ENCODE data around the gene SMYD4. TPM values are rescaled to one million over a fixed set of nuclear protein-coding genes. Genes with fewer than 3 reads are reported as not detected.

SMYD4 gene
- total and polyA plus RNA-seq, 9 of the 15 experiments (the other 6 are each of a cell fraction or from before 2014, with no cell fraction given): 1.3 to 10.2 (median 6.7) TPM

DNA sequence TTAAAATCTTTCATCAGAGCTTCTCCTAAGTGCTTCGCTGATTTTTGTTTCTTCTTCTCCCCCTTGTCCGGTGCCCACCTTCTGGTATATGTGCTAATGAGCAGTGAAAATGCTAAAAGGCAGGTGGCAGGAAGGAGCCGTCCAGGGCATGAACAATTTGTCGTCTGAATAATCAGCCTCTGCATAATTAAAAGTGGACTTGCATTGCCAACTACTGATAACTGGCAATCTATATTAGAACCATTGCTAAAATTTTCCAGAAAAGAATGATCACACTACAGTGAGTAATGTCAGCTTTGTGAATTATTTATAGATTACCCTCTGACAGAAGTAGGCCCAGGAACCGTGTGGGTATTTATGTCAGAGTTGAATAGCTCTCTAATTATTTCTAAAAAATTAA is 39.8 kb downstream of the SMYD4 start:
- intact Hi-C loops (cut with micrococcal nuclease): no loop called here
- Histone ChIP-seq H3K9me3 (replicated peaks; ENCODE audit: control insufficient read depth, insufficient read depth, low read depth, low read length) (no peaks in the 10 kb centered on the region), H4K20me1 (replicated peaks; ENCODE audit: control insufficient read depth, insufficient read depth, low read length) (no peaks in the 10 kb centered on the region), H3K36me3 (ENCODE audit: control insufficient read depth, insufficient read depth, low read length) (peaks cover 23% of the 10 kb centered on the region; the same call in 2 of the 3 replicates), H3K4me3 (no peak overlapping the region), H2AFZ (ENCODE audit: low read depth, low read length) (no peak overlapping the region), H3K9me1 (ENCODE audit: control insufficient read depth, insufficient read depth, low read length) (no peaks in the 10 kb centered on the region), H3K4me2 (ENCODE audit: insufficient read depth, low read length) (no peak overlapping the region), H3K9ac (ENCODE audit: insufficient read depth in 1 of 2, low read depth in 2 of 2, low read length in 2 of 2) (no peak overlapping the region), H3K27ac (ENCODE audit: extremely low read depth, low read depth, low read length) (no peak overlapping the region), H3K27me3 (ENCODE audit: control insufficient read depth in 2 of 2, insufficient read depth in 2 of 2, low read length in 2 of 2) (no peaks in the 10 kb centered on the region), H3K4me1 (replicated peaks in 1 of 2; ENCODE audit: control insufficient read depth in 2 of 2, insufficient read depth in 2 of 2, low read length in 2 of 2) (peaks cover 16 to 23% of the 10 kb centered on the region in 2 experiments; a peak in 4 of 5 replicates), H3K79me2 (ENCODE audit: control insufficient read depth, insufficient read depth, low read length) (no peaks in the 10 kb centered on the region; the same call in 2 of the 3 replicates)
- POLR2A ChIA-PET: interaction anchor here (0.6 kb wide), 1 partner anchor 80 kb away, joined by 3 read pairs; no protein-coding TSS in a partner anchor
- ATAC-seq (no peak), FAIRE-seq (no peak), DNase-seq (ENCODE audit: extremely low read depth in 1 of 4, low spot score in 3 of 4) (no peak)
- no TSS peak for BruUV-seq (replicated peaks)
- 53% methylated on average over 4 of the region's 5 CpGs for WGBS (ENCODE audit: insufficient coverage, low coverage, missing lambda C conversion rate)
- CTCF ChIA-PET (ENCODE audit: low intra/inter-chr PET ratio): no interaction called here
- in situ Hi-C loops (cut with MboI): no loop called here
- no peak for TF ChIP-seq JUNB (CRISPR knock-in tag; conservative IDR thresholded peaks at IDR 0.05)
- TF ChIP-seq ZNF212 (CRISPR knock-in tag; IDR thresholded peaks at IDR 0.05): no peak
- no peak for TF ChIP-seq TEAD1 (CRISPR knock-in tag; IDR thresholded peaks at IDR 0.05)
- no peak for TF ChIP-seq TRIM24 (IDR thresholded peaks at IDR 0.05)
- no peak for TF ChIP-seq MECOM (CRISPR knock-in tag; IDR thresholded peaks at IDR 0.05)
- TF ChIP-seq, protein P1, sequence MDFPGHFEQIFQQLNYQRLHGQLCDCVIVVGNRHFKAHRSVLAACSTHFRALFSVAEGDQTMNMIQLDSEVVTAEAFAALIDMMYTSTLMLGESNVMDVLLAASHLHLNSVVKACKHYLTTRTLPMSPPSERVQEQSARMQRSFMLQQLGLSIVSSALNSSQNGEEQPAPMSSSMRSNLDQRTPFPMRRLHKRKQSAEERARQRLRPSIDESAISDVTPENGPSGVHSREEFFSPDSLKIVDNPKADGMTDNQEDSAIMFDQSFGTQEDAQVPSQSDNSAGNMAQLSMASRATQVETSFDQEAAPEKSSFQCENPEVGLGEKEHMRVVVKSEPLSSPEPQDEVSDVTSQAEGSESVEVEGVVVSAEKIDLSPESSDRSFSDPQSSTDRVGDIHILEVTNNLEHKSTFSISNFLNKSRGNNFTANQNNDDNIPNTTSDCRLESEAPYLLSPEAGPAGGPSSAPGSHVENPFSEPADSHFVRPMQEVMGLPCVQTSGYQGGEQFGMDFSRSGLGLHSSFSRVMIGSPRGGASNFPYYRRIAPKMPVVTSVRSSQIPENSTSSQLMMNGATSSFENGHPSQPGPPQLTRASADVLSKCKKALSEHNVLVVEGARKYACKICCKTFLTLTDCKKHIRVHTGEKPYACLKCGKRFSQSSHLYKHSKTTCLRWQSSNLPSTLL (IDR thresholded peaks at IDR 0.05): no peak
- no peak for TF ChIP-seq GTF2A2 (tag; IDR thresholded peaks at IDR 0.05)
- no peak for TF ChIP-seq ZNF311 (CRISPR knock-in tag; IDR thresholded peaks at IDR 0.05)
- TF ChIP-seq MYC (IDR thresholded peaks at IDR 0.05; ENCODE audit: low read depth, low read length): no peak
- TF ChIP-seq MYC (CRISPR knock-in tag; IDR thresholded peaks at IDR 0.05; ENCODE audit: borderline replicate concordance, low read depth): no peak
- TF ChIP-seq, protein P2, sequence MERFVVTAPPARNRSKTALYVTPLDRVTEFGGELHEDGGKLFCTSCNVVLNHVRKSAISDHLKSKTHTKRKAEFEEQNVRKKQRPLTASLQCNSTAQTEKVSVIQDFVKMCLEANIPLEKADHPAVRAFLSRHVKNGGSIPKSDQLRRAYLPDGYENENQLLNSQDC (CRISPR knock-in tag; IDR thresholded peaks at IDR 0.05): no peak
- TF ChIP-seq, protein P3, sequence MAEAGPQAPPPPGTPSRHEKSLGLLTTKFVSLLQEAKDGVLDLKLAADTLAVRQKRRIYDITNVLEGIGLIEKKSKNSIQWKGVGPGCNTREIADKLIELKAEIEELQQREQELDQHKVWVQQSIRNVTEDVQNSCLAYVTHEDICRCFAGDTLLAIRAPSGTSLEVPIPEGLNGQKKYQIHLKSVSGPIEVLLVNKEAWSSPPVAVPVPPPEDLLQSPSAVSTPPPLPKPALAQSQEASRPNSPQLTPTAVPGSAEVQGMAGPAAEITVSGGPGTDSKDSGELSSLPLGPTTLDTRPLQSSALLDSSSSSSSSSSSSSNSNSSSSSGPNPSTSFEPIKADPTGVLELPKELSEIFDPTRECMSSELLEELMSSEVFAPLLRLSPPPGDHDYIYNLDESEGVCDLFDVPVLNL (CRISPR knock-in tag; IDR thresholded peaks at IDR 0.05; ENCODE audit: low read depth): no peak
- no peak for TF ChIP-seq ILK (tag; IDR thresholded peaks at IDR 0.05; ENCODE audit: borderline replicate concordance, low read depth)
- TF ChIP-seq CHD4 (IDR thresholded peaks at IDR 0.05; ENCODE audit: insufficient read depth, insufficient replicate concordance, low read depth, low read length, poor library complexity, severe bottlenecking): no peak
- TF ChIP-seq KDM1A (IDR thresholded peaks at IDR 0.05): no peak
- TF ChIP-seq, protein P4, sequence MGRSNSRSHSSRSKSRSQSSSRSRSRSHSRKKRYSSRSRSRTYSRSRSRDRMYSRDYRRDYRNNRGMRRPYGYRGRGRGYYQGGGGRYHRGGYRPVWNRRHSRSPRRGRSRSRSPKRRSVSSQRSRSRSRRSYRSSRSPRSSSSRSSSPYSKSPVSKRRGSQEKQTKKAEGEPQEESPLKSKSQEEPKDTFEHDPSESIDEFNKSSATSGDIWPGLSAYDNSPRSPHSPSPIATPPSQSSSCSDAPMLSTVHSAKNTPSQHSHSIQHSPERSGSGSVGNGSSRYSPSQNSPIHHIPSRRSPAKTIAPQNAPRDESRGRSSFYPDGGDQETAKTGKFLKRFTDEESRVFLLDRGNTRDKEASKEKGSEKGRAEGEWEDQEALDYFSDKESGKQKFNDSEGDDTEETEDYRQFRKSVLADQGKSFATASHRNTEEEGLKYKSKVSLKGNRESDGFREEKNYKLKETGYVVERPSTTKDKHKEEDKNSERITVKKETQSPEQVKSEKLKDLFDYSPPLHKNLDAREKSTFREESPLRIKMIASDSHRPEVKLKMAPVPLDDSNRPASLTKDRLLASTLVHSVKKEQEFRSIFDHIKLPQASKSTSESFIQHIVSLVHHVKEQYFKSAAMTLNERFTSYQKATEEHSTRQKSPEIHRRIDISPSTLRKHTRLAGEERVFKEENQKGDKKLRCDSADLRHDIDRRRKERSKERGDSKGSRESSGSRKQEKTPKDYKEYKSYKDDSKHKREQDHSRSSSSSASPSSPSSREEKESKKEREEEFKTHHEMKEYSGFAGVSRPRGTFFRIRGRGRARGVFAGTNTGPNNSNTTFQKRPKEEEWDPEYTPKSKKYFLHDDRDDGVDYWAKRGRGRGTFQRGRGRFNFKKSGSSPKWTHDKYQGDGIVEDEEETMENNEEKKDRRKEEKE (IDR thresholded peaks at IDR 0.05; ENCODE audit: borderline replicate concordance in 1 of 2, control insufficient read depth in 1 of 2, low read depth in 2 of 2, low read length in 1 of 2): no peak
- no peak for TF ChIP-seq FOXK1 (CRISPR knock-in tag; IDR thresholded peaks at IDR 0.05; ENCODE audit: borderline replicate concordance)

Data from K562 (cell line).